ENCODE results near the gene KCND3.

DNA sequence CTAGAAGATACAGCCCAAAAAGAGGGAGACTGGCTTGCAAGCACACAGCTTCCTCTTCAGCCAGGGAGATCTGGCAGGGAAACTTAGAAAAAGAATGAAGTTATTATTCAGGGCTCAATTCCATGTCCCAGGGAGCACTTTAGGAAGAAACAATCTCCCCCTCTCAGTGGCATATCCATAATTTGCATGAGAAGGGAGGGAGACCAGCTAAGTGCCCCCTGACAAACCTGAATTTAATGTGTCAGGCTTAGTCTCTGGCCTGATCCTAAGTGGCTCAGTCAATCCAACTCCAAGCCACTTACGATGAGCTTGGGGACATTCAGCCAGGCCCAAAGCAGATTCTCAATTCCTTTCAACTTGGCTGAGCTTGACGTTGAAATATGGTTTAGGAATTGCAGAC is 17.7 kb upstream of the KCND3 start:
- TF ChIP-seq, protein P1, sequence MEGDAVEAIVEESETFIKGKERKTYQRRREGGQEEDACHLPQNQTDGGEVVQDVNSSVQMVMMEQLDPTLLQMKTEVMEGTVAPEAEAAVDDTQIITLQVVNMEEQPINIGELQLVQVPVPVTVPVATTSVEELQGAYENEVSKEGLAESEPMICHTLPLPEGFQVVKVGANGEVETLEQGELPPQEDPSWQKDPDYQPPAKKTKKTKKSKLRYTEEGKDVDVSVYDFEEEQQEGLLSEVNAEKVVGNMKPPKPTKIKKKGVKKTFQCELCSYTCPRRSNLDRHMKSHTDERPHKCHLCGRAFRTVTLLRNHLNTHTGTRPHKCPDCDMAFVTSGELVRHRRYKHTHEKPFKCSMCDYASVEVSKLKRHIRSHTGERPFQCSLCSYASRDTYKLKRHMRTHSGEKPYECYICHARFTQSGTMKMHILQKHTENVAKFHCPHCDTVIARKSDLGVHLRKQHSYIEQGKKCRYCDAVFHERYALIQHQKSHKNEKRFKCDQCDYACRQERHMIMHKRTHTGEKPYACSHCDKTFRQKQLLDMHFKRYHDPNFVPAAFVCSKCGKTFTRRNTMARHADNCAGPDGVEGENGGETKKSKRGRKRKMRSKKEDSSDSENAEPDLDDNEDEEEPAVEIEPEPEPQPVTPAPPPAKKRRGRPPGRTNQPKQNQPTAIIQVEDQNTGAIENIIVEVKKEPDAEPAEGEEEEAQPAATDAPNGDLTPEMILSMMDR (IDR thresholded peaks at IDR 0.05): no peak
- no peak for TF ChIP-seq POLR2A (IDR thresholded peaks at IDR 0.05)
